GM23338 (cell line): Measurements from ENCODE around the gene GJA3. TPM values are rescaled to one million over a fixed set of nuclear protein-coding genes. Genes with fewer than 3 reads are reported as not detected.

Experiments used
- ATAC-seq: fragments of 200-7000 bp; cut with Tn5 transposase; 3 replicates; pipeline ENCODE4 v1.9.1; 2020
- DNase-seq: peaks from one replicate; pipeline ENCODE4 v3.0.0-alpha.2; 2015; ENCODE audit warnings: low spot score
- H2AFZ ChIP-seq: fragments of 200-600 bp; sonication (generic); 2 replicates; pipeline ENCODE4 v1.8.0; 2016; ENCODE audit warnings: antibody characterized with exemption, mild to moderate bottlenecking, moderate library complexity
- H3F3A ChIP-seq: fragments of 200-600 bp; sonication (generic); replicated peaks from 2 replicates; pipeline ENCODE4 v1.8.0; 2017; ENCODE audit warnings: antibody characterized with exemption, mixed run types, low read depth
- H3K27ac ChIP-seq: fragments of 200-600 bp; sonication (generic); 2 replicates; pipeline ENCODE4 v1.6.1; 2016; ENCODE audit warnings: low read depth
- H3K27me3 ChIP-seq: fragments of 200-600 bp; sonication (generic); 2 replicates; pipeline ENCODE4 v1.8.0; 2016; ENCODE audit warnings: mild to moderate bottlenecking, mixed run types, moderate library complexity; ENCODE audit not compliant: insufficient read depth
- H3K36me3 ChIP-seq: fragments of 200-600 bp; sonication (generic); 2 replicates; pipeline ENCODE4 v1.8.0; 2016; ENCODE audit warnings: mild to moderate bottlenecking; ENCODE audit not compliant: insufficient read depth
- H3K4me1 ChIP-seq: fragments of 200-600 bp; sonication (generic); 2 replicates; pipeline ENCODE4 v1.8.0; 2016; ENCODE audit warnings: mild to moderate bottlenecking, moderate library complexity; ENCODE audit not compliant: insufficient read depth
- H3K4me2 ChIP-seq: fragments of 200-600 bp; sonication (generic); 2 replicates; pipeline ENCODE4 v1.7.1; 2017; ENCODE audit warnings: mixed run types
- H3K4me3 ChIP-seq: fragments of 200-600 bp; sonication (generic); 2 replicates; pipeline ENCODE4 v1.6.1; 2016; ENCODE audit warnings: mixed run types
- H3K79me2 ChIP-seq: fragments of 200-600 bp; sonication (generic); replicated peaks from 2 replicates; pipeline ENCODE4 v1.8.0; 2017; ENCODE audit warnings: mild to moderate bottlenecking; ENCODE audit not compliant: insufficient read depth
- H3K9me2 ChIP-seq: fragments of 200-600 bp; sonication (generic); 2 replicates; pipeline ENCODE4 v1.8.0; 2017; ENCODE audit not compliant: insufficient read depth
- H4K20me1 ChIP-seq: fragments of 200-600 bp; sonication (generic); replicated peaks from 2 replicates; pipeline ENCODE4 v1.8.0; 2017; ENCODE audit warnings: mild to moderate bottlenecking; ENCODE audit not compliant: insufficient read depth
- H3K27ac Mint-ChIP-seq: 2 replicates; pipeline ENCODE4 v1.8.0; 2020; ENCODE audit warnings: inconsistent platforms, mild to moderate bottlenecking, moderate library complexity, mixed read lengths
- H3K27me3 Mint-ChIP-seq: 3 replicates; pipeline ENCODE4 v1.8.0; 2022; ENCODE audit warnings: low read depth, mild to moderate bottlenecking, moderate library complexity, mixed read lengths, inconsistent platforms; ENCODE audit not compliant: insufficient read depth, poor library complexity
- H3K36me3 Mint-ChIP-seq: 3 replicates; pipeline ENCODE4 v1.8.0; 2021; ENCODE audit warnings: low read depth, mild to moderate bottlenecking, inconsistent platforms, moderate library complexity, mixed read lengths
- H3K4me1 Mint-ChIP-seq: 3 replicates; pipeline ENCODE4 v1.8.0; 2020; ENCODE audit warnings: mild to moderate bottlenecking, inconsistent platforms, mixed read lengths
- H3K4me3 Mint-ChIP-seq: 3 replicates; pipeline ENCODE4 v1.8.0; 2021; ENCODE audit warnings: moderate library complexity, mild to moderate bottlenecking, inconsistent platforms, mixed read lengths
- H3K9me3 Mint-ChIP-seq: 3 replicates; pipeline ENCODE4 v1.8.0; 2020; ENCODE audit warnings: moderate library complexity, mild to moderate bottlenecking, inconsistent platforms, mixed read lengths
- CREB1 ChIP-seq: fragments of 250-450 bp; sonication (Bioruptor Pico); IDR thresholded peaks from 2 replicates; pipeline ENCODE4 v1.5.0; 2020; ENCODE audit warnings: low read depth, mild to moderate bottlenecking, moderate library complexity
- CTCF ChIP-seq, 2 experiments: fragments of 200-600 bp in 1 of 2; sonication (generic) in 1 of 2; conservative IDR thresholded peaks; 2 replicates each; pipeline versions ENCODE4 v1.5.1 to v1.6.1; 2016 to 2017; ENCODE audit warnings: antibody characterized with exemption in 2 of 2, low read depth in 2 of 2, mild to moderate bottlenecking in 2 of 2, moderate library complexity in 1 of 2
- ETS1 ChIP-seq: IDR thresholded peaks from 2 replicates; pipeline ENCODE4 v1.6.1; 2016; ENCODE audit warnings: antibody characterized with exemption
- EZH2phosphoT487 ChIP-seq: fragments of 200-600 bp; sonication (generic); IDR thresholded peaks from one replicate; pipeline ENCODE4 v1.8.1; 2018; ENCODE audit warnings: antibody characterized with exemption; ENCODE audit not compliant: unreplicated experiment
- NANOG ChIP-seq: IDR thresholded peaks from 2 replicates; pipeline ENCODE4 v1.6.1; 2016; ENCODE audit warnings: antibody characterized with exemption, borderline replicate concordance
- POLR2AphosphoS5 ChIP-seq: IDR thresholded peaks from 2 replicates; pipeline ENCODE4 v1.6.1; 2016; ENCODE audit warnings: antibody characterized with exemption, low read depth
- ZNF114 ChIP-seq: fragments of 250-450 bp; sonication (Bioruptor Pico); IDR thresholded peaks from 2 replicates; pipeline ENCODE4 v1.5.0; 2020; ENCODE audit warnings: mild to moderate bottlenecking, moderate library complexity
- ZNF331 ChIP-seq: fragments of 250-450 bp; sonication (Bioruptor Pico); IDR thresholded peaks from 2 replicates; pipeline ENCODE4 v1.5.0; 2020; ENCODE audit warnings: low read depth, mild to moderate bottlenecking, moderate library complexity
- polyA plus RNA-seq: library from polyadenylated mRNA; unstranded; fragments of >200 nt; fragmentation: Nextera tagmentation; extraction: Ambion mirVana; gene quantifications from 2 replicates; pipeline ENCODE4 v1.2.1, GENCODE V29; 2016
- total RNA-seq: library from RNA; depleted of rRNA; stranded (reverse); fragments of >200 nt; shearing (Covaris generic); gene quantifications from 2 replicates; pipeline ENCODE4 v1.2.3, GENCODE V29; 2014
- TF ChIP-seq, protein P1 (sequence below): IDR thresholded peaks from one replicate; pipeline ENCODE4 v1.6.1; 2018; ENCODE audit warnings: antibody characterized with exemption; ENCODE audit not compliant: unreplicated experiment

Gene GJA3
- total and polyA plus RNA-seq, 2 experiments from 2014 or later = 0.17 to 0.23 TPM

DNA sequence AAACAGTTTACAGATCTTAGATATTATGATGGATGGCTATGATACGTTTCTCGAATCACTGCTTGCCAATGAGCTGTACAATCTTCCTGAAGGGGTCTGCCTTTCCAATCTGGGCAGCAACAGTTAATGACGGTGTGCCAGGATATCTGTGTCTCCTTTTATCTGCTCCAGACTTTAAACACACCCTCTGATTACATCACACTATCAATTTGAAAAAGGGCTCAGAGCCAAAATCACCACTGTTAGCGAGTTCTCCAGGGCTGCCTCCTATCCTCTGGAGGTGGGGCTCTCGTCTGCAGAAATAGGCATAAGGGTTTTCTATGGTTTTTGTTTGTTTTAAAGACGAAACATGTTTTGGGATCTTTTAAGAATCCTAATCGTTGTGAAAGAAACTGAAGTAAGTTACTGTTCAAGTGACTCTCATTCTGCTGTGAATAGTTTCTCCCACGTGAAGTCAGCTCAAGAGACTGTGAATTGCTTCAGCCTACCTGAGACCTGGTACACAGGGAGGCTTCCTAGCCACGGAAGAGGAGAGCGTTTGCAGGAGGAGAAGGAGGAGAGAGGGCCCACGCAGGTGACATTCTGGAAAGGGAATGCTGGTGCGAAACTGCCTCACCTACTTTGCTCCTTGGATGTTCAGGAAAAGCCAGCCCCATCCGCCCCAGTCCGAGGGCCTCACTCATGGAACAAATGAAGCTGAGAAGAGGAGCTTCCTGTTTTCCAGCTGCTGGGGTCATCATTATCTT is 15.2 kb upstream of the GJA3 start (continued):
- TF ChIP-seq, protein P1, sequence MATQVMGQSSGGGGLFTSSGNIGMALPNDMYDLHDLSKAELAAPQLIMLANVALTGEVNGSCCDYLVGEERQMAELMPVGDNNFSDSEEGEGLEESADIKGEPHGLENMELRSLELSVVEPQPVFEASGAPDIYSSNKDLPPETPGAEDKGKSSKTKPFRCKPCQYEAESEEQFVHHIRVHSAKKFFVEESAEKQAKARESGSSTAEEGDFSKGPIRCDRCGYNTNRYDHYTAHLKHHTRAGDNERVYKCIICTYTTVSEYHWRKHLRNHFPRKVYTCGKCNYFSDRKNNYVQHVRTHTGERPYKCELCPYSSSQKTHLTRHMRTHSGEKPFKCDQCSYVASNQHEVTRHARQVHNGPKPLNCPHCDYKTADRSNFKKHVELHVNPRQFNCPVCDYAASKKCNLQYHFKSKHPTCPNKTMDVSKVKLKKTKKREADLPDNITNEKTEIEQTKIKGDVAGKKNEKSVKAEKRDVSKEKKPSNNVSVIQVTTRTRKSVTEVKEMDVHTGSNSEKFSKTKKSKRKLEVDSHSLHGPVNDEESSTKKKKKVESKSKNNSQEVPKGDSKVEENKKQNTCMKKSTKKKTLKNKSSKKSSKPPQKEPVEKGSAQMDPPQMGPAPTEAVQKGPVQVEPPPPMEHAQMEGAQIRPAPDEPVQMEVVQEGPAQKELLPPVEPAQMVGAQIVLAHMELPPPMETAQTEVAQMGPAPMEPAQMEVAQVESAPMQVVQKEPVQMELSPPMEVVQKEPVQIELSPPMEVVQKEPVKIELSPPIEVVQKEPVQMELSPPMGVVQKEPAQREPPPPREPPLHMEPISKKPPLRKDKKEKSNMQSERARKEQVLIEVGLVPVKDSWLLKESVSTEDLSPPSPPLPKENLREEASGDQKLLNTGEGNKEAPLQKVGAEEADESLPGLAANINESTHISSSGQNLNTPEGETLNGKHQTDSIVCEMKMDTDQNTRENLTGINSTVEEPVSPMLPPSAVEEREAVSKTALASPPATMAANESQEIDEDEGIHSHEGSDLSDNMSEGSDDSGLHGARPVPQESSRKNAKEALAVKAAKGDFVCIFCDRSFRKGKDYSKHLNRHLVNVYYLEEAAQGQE = no peak
- no peak for TF ChIP-seq POLR2AphosphoS5
- no peak for TF ChIP-seq CREB1
- no peak for TF ChIP-seq NANOG
- TF ChIP-seq ZNF331 (CRISPR knock-in tag) = no peak
- TF ChIP-seq CTCF (conservative IDR thresholded peaks at IDR 0.05; ENCODE audit: low read depth in 2 of 2) = no peak
- TF ChIP-seq ZNF114 = no peak

- Mint-ChIP-seq H3K9me3 (no peaks in the 10 kb centered on the region; the same call in 2 of the 3 replicates), H3K4me3 (no peak overlapping the region), H3K27ac (no peak overlapping the region), H3K27me3 (peaks cover 15% of the 10 kb centered on the region), H3K4me1 (peaks cover 8% of the 10 kb centered on the region), H3K36me3 (no peaks in the 10 kb centered on the region)
- H3K4me1 ChIP-seq = no peaks in the 10 kb centered on the region
- no peaks in the 10 kb centered on the region for H3K79me2 ChIP-seq
- no peaks in the 10 kb centered on the region for H3K9me2 ChIP-seq
- H3K4me3 ChIP-seq = no peak overlapping the region
- no peaks in the 10 kb centered on the region for H3K36me3 ChIP-seq
- no peak overlapping the region for H3K4me2 ChIP-seq
- H4K20me1 ChIP-seq = no peaks in the 10 kb centered on the region
- DNase-seq (no peak), ATAC-seq (no peak)
- H2AFZ ChIP-seq = no peak overlapping the region
- no peak overlapping the region for H3K27ac ChIP-seq
- no peaks in the 10 kb centered on the region for H3F3A ChIP-seq
- peaks cover 37% of the 10 kb centered on the region for H3K27me3 ChIP-seq
- TF ChIP-seq ZNF331 (CRISPR knock-in tag) (no peak), EZH2phosphoT487 (no peak), ZNF114 (no peak), CTCF (conservative IDR thresholded peaks at IDR 0.05; ENCODE audit: low read depth in 2 of 2) (no peak), POLR2AphosphoS5 (no peak), ETS1 (no peak)
- TF ChIP-seq, protein P1 = no peak
Observed at GRCh38 chr13:20175406-20175794, 14.5 kb upstream of the GJA3 start.
